GM19023 (cell line): Measurements from ENCODE around the gene TSPY4.
"Not testable (repeated sequence)": the region's sequence is repeated elsewhere in the genome, so short reads cannot be mapped to it uniquely, and the experiment has no call there.

Experiments used
- ATAC-seq: cut with Tn5 transposase; IDR thresholded peaks from one replicate; pipeline ENCODE4 v1.9.1; 2021; ENCODE audit warnings: mild to moderate bottlenecking, moderate library complexity; ENCODE audit not compliant: unreplicated experiment

The TSPY4 gene

GRCh38 chrY:9337164-9337563 is at the start of gene TSPY4:
Gene TSPY4 (plus strand): TSS chrY:9337464. CDS start chrY:9337510, 46 bp downstream.
- ATAC-seq: not testable (repeated sequence)

DNA sequence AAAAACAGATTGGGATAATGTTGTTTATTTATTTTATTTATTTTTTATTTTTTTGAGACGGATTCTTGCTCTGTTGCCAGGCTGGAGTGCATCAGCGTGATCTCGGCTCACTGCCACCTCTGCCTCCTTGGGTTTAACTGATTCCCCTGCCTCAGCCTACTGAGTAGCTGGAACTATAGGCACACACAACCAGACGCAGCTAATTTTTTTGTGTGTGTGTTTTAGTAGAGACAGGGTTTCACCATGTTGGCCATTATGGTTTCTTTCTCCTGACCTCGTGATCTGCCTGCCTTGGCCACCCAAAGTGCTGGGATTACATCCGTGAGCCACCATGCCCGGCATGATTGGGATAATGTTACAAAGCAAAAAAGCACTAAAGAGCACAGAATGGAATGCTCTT is 16.3 kb upstream of the TSPY4 start:
- no peak for ATAC-seq

GRCh38 chrY:9357497-9357896 is 20.2 kb downstream of the TSPY4 start, which contains the start of gene TSPY8:
Gene TSPY8 (plus strand): TSS chrY:9357797. CDS start chrY:9357843, 46 bp downstream.
- not testable (repeated sequence) for ATAC-seq
